H1 (cell line): ENCODE measurements around the gene ERGIC3.

Source experiments
- E2F6 ChIP-seq: IDR thresholded peaks from 2 replicates; pipeline ENCODE4 v1.6.1; 2012; ENCODE audit warnings: inconsistent platforms
- EGR1 ChIP-seq: IDR thresholded peaks from 2 replicates; pipeline ENCODE4 v1.6.1; 2011; ENCODE audit warnings: low read depth, low read length, borderline replicate concordance
- EZH2 ChIP-seq: fragments of 200-600 bp; sonication (generic); IDR thresholded peaks from 2 replicates; pipeline ENCODE4 v1.7.1; 2012; ENCODE audit warnings: low read depth, mild to moderate bottlenecking, moderate library complexity, low read length, inconsistent platforms; ENCODE audit not compliant: severe bottlenecking
- GABPA ChIP-seq: IDR thresholded peaks from 2 replicates; pipeline ENCODE4 v1.6.1; 2011; ENCODE audit warnings: mild to moderate bottlenecking, low read length, moderate library complexity, borderline replicate concordance; ENCODE audit not compliant: insufficient read depth
- JUN ChIP-seq: IDR thresholded peaks from 2 replicates; pipeline ENCODE4 v1.6.1; 2011; ENCODE audit warnings: low read depth, mild to moderate bottlenecking, improper control_type of control experiment, low read length
- KDM1A ChIP-seq: fragments of 200-600, 300-600 bp; sonication (generic); IDR thresholded peaks from 2 replicates; pipeline ENCODE4 v1.7.1; 2016; ENCODE audit warnings: mild to moderate bottlenecking, low read length, borderline replicate concordance
- POLR2A ChIP-seq, 2 experiments: IDR thresholded peaks; 1 replicate in 1 of 2; 2 replicates in 1 of 2; pipeline ENCODE4 v1.6.1; 2011; ENCODE audit warnings: low read depth in 2 of 2, low read length in 2 of 2, mild to moderate bottlenecking in 2 of 2; ENCODE audit errors: control extremely low read depth in 1 of 2
- RAD21 ChIP-seq, 2 experiments: IDR thresholded peaks in 1 of 2; conservative IDR thresholded peaks in 1 of 2; 2 replicates each; pipeline ENCODE4 v1.6.1; 2011; ENCODE audit warnings: low read depth in 2 of 2, low read length in 2 of 2, improper control_type of control experiment in 1 of 2, inconsistent platforms in 1 of 2, mild to moderate bottlenecking in 1 of 2, moderate library complexity in 1 of 2
- SIN3A ChIP-seq, 2 experiments: IDR thresholded peaks in 1 of 2; conservative IDR thresholded peaks in 1 of 2; 2 replicates each; pipeline ENCODE4 v1.6.1; 2011 to 2012; ENCODE audit warnings: low read length in 2 of 2, improper control_type of control experiment in 1 of 2, low read depth in 1 of 2, mild to moderate bottlenecking in 1 of 2
- TAF1 ChIP-seq: IDR thresholded peaks from 2 replicates; pipeline ENCODE4 v1.6.1; 2011; ENCODE audit warnings: mild to moderate bottlenecking, low read depth, low read length
- TF ChIP-seq, protein P1 (sequence below), 3 experiments: IDR thresholded peaks; 1 replicate in 2 of 3; 2 replicates in 1 of 3; pipeline versions ENCODE4 v1.5.1 to v1.6.1; 2011; ENCODE audit warnings: low read length in 3 of 3, mild to moderate bottlenecking in 3 of 3, inconsistent platforms in 2 of 3, low read depth in 1 of 3, moderate library complexity in 1 of 3; ENCODE audit not compliant: insufficient read depth in 1 of 3; ENCODE audit errors: control extremely low read depth in 1 of 3

GRCh38 chr20:35598476-35598875 is 56.6 kb downstream of the ERGIC3 start:
- TF ChIP-seq TAF1 (no peak), EGR1 (no peak), E2F6 (no peak), JUN (no peak), POLR2A (IDR thresholded peaks at IDR 0.05; ENCODE audit: control extremely low read depth in 1 of 2, low read depth in 2 of 2, low read length in 2 of 2) (no peak), KDM1A (no peak), EZH2 (no peak), RAD21 (IDR thresholded peaks at IDR 0.05 in 1 of 2, conservative IDR thresholded peaks at IDR 0.05 in 1 of 2; ENCODE audit: low read depth in 2 of 2, low read length in 2 of 2) (no peak), GABPA (no peak), SIN3A (conservative IDR thresholded peaks at IDR 0.05 in 1 of 2, IDR thresholded peaks at IDR 0.05 in 1 of 2; ENCODE audit: low read depth in 1 of 2, low read length in 2 of 2) (no peak)
- TF ChIP-seq, protein P1, sequence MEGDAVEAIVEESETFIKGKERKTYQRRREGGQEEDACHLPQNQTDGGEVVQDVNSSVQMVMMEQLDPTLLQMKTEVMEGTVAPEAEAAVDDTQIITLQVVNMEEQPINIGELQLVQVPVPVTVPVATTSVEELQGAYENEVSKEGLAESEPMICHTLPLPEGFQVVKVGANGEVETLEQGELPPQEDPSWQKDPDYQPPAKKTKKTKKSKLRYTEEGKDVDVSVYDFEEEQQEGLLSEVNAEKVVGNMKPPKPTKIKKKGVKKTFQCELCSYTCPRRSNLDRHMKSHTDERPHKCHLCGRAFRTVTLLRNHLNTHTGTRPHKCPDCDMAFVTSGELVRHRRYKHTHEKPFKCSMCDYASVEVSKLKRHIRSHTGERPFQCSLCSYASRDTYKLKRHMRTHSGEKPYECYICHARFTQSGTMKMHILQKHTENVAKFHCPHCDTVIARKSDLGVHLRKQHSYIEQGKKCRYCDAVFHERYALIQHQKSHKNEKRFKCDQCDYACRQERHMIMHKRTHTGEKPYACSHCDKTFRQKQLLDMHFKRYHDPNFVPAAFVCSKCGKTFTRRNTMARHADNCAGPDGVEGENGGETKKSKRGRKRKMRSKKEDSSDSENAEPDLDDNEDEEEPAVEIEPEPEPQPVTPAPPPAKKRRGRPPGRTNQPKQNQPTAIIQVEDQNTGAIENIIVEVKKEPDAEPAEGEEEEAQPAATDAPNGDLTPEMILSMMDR (IDR thresholded peaks at IDR 0.05; ENCODE audit: control extremely low read depth in 1 of 3, insufficient read depth in 1 of 3, low read depth in 1 of 3, low read length in 3 of 3): no peak
